Measurements from ENCODE around the gene KIAA0753.

- no peak for TF ChIP-seq ZNF274 (IDR thresholded peaks at IDR 0.05; ENCODE audit: borderline replicate concordance, extremely low read depth, low read length)
- no peak for TF ChIP-seq CTCF (IDR thresholded peaks at IDR 0.05; ENCODE audit: control extremely low read depth in 1 of 3, insufficient read depth in 1 of 3, low read depth in 1 of 3, low read length in 3 of 3)
- no peak for TF ChIP-seq POLR2A (IDR thresholded peaks at IDR 0.05; ENCODE audit: control extremely low read depth in 1 of 2, low read depth in 2 of 2, low read length in 2 of 2)
- no peak for TF ChIP-seq NRF1 (IDR thresholded peaks at IDR 0.05; ENCODE audit: low read depth, low read length)
- TF ChIP-seq MAFK (IDR thresholded peaks at IDR 0.05; ENCODE audit: low read depth, low read length) = no peak
- no peak for TF ChIP-seq TAF1 (IDR thresholded peaks at IDR 0.05; ENCODE audit: low read depth, low read length)
- no peak for TF ChIP-seq PHF8 (conservative IDR thresholded peaks at IDR 0.05; ENCODE audit: low read depth, low read length)
Observed at GRCh38 chr17:6670571-6670970, 30.1 kb upstream of the KIAA0753 start.
